IMR-90 (cell line): ENCODE data around the gene ARFIP1. TPM values are rescaled to one million over a fixed set of nuclear protein-coding genes. Genes with fewer than 3 reads are reported as not detected.

Experiments
- ATAC-seq: fragments of 200-7000 bp; cut with Tn5 transposase; 2 replicates; pipeline ENCODE4 v1.9.1; 2020; ENCODE audit warnings: low read depth, mild to moderate bottlenecking, moderate library complexity
- BruUV-seq: library from RNA; stranded (reverse); fragments of 400-500 nt; replicated peaks from 2 replicates; lab custom pipeline; 2021; lab: Mats Ljungman, UMichigan
- CTCF ChIA-PET: fragments of 300-600 bp; formaldehyde crosslinking; extraction: SDS; loops from one replicate; lab custom pipeline; 2021; ENCODE audit warnings: antibody characterized with exemption; lab: Yijun Ruan, JAX
- POLR2A ChIA-PET: fragments of 300-600 bp; sonication (Branson Sonifier 250); formaldehyde crosslinking; loops from one replicate; lab custom pipeline; 2022; ENCODE audit warnings: antibody characterized with exemption; ENCODE audit not compliant: unreplicated experiment; lab: Charles Lee
- DNase-seq: peaks from one replicate; pipeline ENCODE4 v3.0.0; 2013
- H2AFZ ChIP-seq: replicated peaks from 2 replicates; pipeline ENCODE3; 2013; ENCODE audit warnings: low read length, mild to moderate bottlenecking; ENCODE audit not compliant: poor library complexity
- H2AK5ac ChIP-seq: 2 replicates; pipeline ENCODE4 v1.6.1; 2013; ENCODE audit warnings: low read depth, low read length, inconsistent platforms
- H2AK9ac ChIP-seq: replicated peaks from 2 replicates; pipeline ENCODE3; 2013; ENCODE audit warnings: mild to moderate bottlenecking, low read depth, low read length, moderate library complexity; ENCODE audit not compliant: poor library complexity
- H2BK120ac ChIP-seq: 2 replicates; pipeline ENCODE4 v1.6.1; 2013; ENCODE audit warnings: low read depth, low read length, inconsistent platforms
- H2BK15ac ChIP-seq: 3 replicates; pipeline ENCODE4 v1.6.1; 2013; ENCODE audit warnings: low read depth, low read length, inconsistent platforms
- H2BK20ac ChIP-seq: 2 replicates; pipeline ENCODE4 v1.6.1; 2013; ENCODE audit warnings: low read depth, mild to moderate bottlenecking, inconsistent platforms, low read length, moderate library complexity
- H2BK5ac ChIP-seq: 2 replicates; pipeline ENCODE4 v1.6.1; 2013; ENCODE audit warnings: mild to moderate bottlenecking, low read depth, low read length, inconsistent platforms; ENCODE audit not compliant: poor library complexity, severe bottlenecking
- H3K14ac ChIP-seq: replicated peaks from 2 replicates; pipeline ENCODE4 v1.6.1; 2013; ENCODE audit warnings: low read depth, low read length, inconsistent platforms
- H3K18ac ChIP-seq: 2 replicates; pipeline ENCODE4 v1.6.1; 2013; ENCODE audit warnings: low read depth, low read length, control low read depth
- H3K23ac ChIP-seq: 2 replicates; pipeline ENCODE4 v1.6.1; 2013; ENCODE audit warnings: low read depth, low read length, inconsistent platforms
- H3K27ac ChIP-seq: 2 replicates; pipeline ENCODE4 v1.5.1; 2013; ENCODE audit warnings: mild to moderate bottlenecking, control low read depth, low read length; ENCODE audit not compliant: insufficient read depth
- H3K27me3 ChIP-seq: 2 replicates; pipeline ENCODE4 v1.6.1; 2013; ENCODE audit warnings: low read length; ENCODE audit not compliant: control insufficient read depth, insufficient read depth
- H3K36me3 ChIP-seq: 2 replicates; pipeline ENCODE4 v1.6.1; 2013; ENCODE audit warnings: low read length, mixed read lengths; ENCODE audit not compliant: control insufficient read depth, insufficient read depth
- H3K4ac ChIP-seq: 2 replicates; pipeline ENCODE4 v1.6.1; 2013; ENCODE audit warnings: low read depth, low read length, inconsistent platforms
- H3K4me1 ChIP-seq: 2 replicates; pipeline ENCODE4 v1.6.1; 2013; ENCODE audit warnings: low read length, mixed read lengths; ENCODE audit not compliant: control insufficient read depth, insufficient read depth
- H3K4me2 ChIP-seq: 2 replicates; pipeline ENCODE4 v1.6.1; 2013; ENCODE audit warnings: low read depth, mild to moderate bottlenecking, control low read depth, low read length, moderate library complexity
- H3K4me3 ChIP-seq: 2 replicates; pipeline ENCODE4 v1.5.1; 2013; ENCODE audit warnings: low read depth, mild to moderate bottlenecking, control low read depth, low read length, moderate library complexity; ENCODE audit not compliant: insufficient read depth
- H3K56ac ChIP-seq: 2 replicates; pipeline ENCODE4 v1.6.1; 2013; ENCODE audit warnings: low read length, inconsistent platforms; ENCODE audit not compliant: insufficient read depth; ENCODE audit errors: extremely low read depth
- H3K79me1 ChIP-seq, 2 experiments: 2 replicates each; pipeline ENCODE4 v1.6.1; 2013; ENCODE audit warnings: low read length in 2 of 2, inconsistent platforms in 1 of 2, low read depth in 1 of 2
- H3K9ac ChIP-seq: 2 replicates; pipeline ENCODE4 v1.6.1; 2013; ENCODE audit warnings: low read depth, low read length, control low read depth
- H3K9me1 ChIP-seq: 2 replicates; pipeline ENCODE4 v1.6.1; 2013; ENCODE audit warnings: low read length, inconsistent platforms; ENCODE audit not compliant: insufficient read depth
- H3K9me3 ChIP-seq: 2 replicates; pipeline ENCODE4 v1.6.1; 2013; ENCODE audit warnings: low read length; ENCODE audit not compliant: control insufficient read depth, insufficient read depth
- H4K20me1 ChIP-seq: 2 replicates; pipeline ENCODE4 v1.6.1; 2013; ENCODE audit warnings: low read length, inconsistent platforms; ENCODE audit not compliant: insufficient read depth
- H4K5ac ChIP-seq: 2 replicates; pipeline ENCODE4 v1.6.1; 2013; ENCODE audit warnings: mild to moderate bottlenecking, low read depth, low read length, control low read depth
- H4K8ac ChIP-seq, 2 experiments: 2 replicates each; pipeline ENCODE4 v1.6.1; 2013; ENCODE audit warnings: low read depth in 2 of 2, low read length in 2 of 2, control low read depth in 1 of 2, inconsistent platforms in 1 of 2
- H4K91ac ChIP-seq: 2 replicates; pipeline ENCODE4 v1.6.1; 2013; ENCODE audit warnings: low read depth, low read length, inconsistent platforms; ENCODE audit not compliant: insufficient read depth
- BHLHE40 ChIP-seq: fragments of 150-350 bp; IDR thresholded peaks from 2 replicates; pipeline ENCODE4 v1.6.1; 2016; ENCODE audit warnings: mild to moderate bottlenecking, low read depth, low read length
- CHD1 ChIP-seq: IDR thresholded peaks from 2 replicates; pipeline ENCODE4 v1.6.1; 2012; ENCODE audit warnings: low read depth, low read length, improper control_type of control experiment
- FOS ChIP-seq: fragments of 150-350 bp; IDR thresholded peaks from 2 replicates; pipeline ENCODE4 v1.6.1; 2016; ENCODE audit warnings: low read depth, low read length
- MAFK ChIP-seq: IDR thresholded peaks from 2 replicates; pipeline ENCODE4 v1.6.1; 2012; ENCODE audit warnings: low read depth, low read length, improper control_type of control experiment
- MXI1 ChIP-seq: IDR thresholded peaks from 2 replicates; pipeline ENCODE4 v1.6.1; 2012; ENCODE audit warnings: low read depth, mild to moderate bottlenecking, low read length, moderate library complexity, borderline replicate concordance
- NFE2L2 ChIP-seq: fragments of 150-350 bp; IDR thresholded peaks from 2 replicates; pipeline ENCODE4 v1.6.1; 2016; ENCODE audit warnings: low read depth, mild to moderate bottlenecking, low read length
- POLR2A ChIP-seq: IDR thresholded peaks from 2 replicates; pipeline ENCODE4 v1.6.1; 2012; ENCODE audit warnings: mild to moderate bottlenecking, low read depth, low read length
- RFX5 ChIP-seq: IDR thresholded peaks from 2 replicates; pipeline ENCODE4 v1.8.0; 2012; ENCODE audit warnings: low read depth, mild to moderate bottlenecking, low read length, moderate library complexity
- SMC3 ChIP-seq: fragments of 150-350 bp; IDR thresholded peaks from 2 replicates; pipeline ENCODE4 v1.6.1; 2016; ENCODE audit warnings: low read depth, mild to moderate bottlenecking, antibody characterized with exemption, low read length, moderate library complexity
- WGBS, 2 experiments: methylation state at CpG; one replicate each; pipeline versions ENCODE4 v1.1.5 to v1.1.7; 2013; ENCODE audit warnings: missing lambda C conversion rate in 2 of 2; ENCODE audit not compliant: insufficient read length in 1 of 2; ENCODE audit errors: extremely low coverage in 2 of 2; 5-methylcytosine and 5-hydroxymethylcytosine counted together
- dilution Hi-C: fragments of 300-500 bp; cut with HindIII; formaldehyde crosslinking; loops from one replicate; pipeline ENCODE4 v1.14.3; 2018; ENCODE audit warnings: low sequenced_read_pairs; ENCODE audit not compliant: unreplicated experiment
- in situ Hi-C: fragments of 300-500 bp; cut with MboI; formaldehyde crosslinking; loops from 3 replicates; pipeline ENCODE4 v1.14.3; 2019; ENCODE audit warnings: low sequenced_read_pairs, inconsistent platforms, mixed read lengths
- intact Hi-C: fragments of 100-400 bp; cut with micrococcal nuclease; formaldehyde crosslinking; loops from 2 replicates; pipeline ENCODE4 v1.10.0; 2022
- polyA plus RNA-seq, 3 experiments: library from polyadenylated mRNA; depleted of rRNA; stranded (reverse); fragments of >200 nt; gene quantifications; 2 replicates each; pipeline ENCODE4 v1.2.3, GENCODE V29; 2012; ENCODE audit warnings: low replicate concordance in 1 of 3
- total RNA-seq: library from RNA; depleted of rRNA; stranded (reverse); fragments of >200 nt; gene quantifications from 2 replicates; pipeline ENCODE4 v1.2.3, GENCODE V29; 2012
- TF ChIP-seq, protein P1 (sequence below): conservative IDR thresholded peaks from 2 replicates; pipeline ENCODE4 v1.5.1; 2012; ENCODE audit warnings: mild to moderate bottlenecking, low read depth, low read length, improper control_type of control experiment
- TF ChIP-seq, protein P2 (sequence below): fragments of 150-350 bp; IDR thresholded peaks from 2 replicates; pipeline ENCODE4 v1.6.1; 2017; ENCODE audit warnings: mild to moderate bottlenecking, antibody characterized with exemption, low read length, low read depth

Gene ARFIP1
- total and polyA plus RNA-seq, 2 of the 4 experiments (the other 2 are of a cell fraction): 12.7 to 30.5 TPM

DNA sequence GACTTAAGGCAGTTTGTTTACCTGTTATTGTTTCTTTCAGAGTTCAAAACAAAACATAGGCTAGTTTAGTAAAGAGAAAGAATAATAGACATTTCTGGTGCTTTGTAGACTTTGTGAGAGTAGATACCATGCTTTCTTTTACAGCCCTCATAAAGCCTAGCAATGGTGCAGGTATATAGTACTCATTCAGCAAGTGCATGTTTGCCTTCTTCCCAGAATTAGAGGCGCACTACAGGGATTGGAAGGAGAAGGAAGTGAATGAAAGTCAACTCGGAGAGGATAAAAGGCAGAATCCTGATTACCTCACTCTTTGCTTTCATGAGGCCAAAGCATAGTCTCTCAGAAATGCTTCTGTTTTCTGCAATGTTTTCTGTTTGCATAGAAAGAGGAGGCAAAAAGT, 113.2 kb downstream of the ARFIP1 start:
- Histone ChIP-seq H3K9me3 (no peaks in the 10 kb centered on the region), H3K4me2 (no peak overlapping the region), H4K8ac (no peak overlapping the region), H3K23ac (no peak overlapping the region), H3K79me1 (no peaks in the 10 kb centered on the region; a peak in 2 of 4 replicates), H2BK120ac (no peak overlapping the region), H2AK5ac (no peak overlapping the region), H4K20me1 (no peaks in the 10 kb centered on the region), H3K4me3 (no peak overlapping the region), H4K5ac (no peak overlapping the region), H2AFZ (no peak overlapping the region), H3K56ac (no peak overlapping the region), H3K18ac (no peak overlapping the region), H3K9me1 (peaks cover 13% of the 10 kb centered on the region), H3K27ac (no peak overlapping the region), H2BK20ac (no peak overlapping the region), H2BK15ac (no peak overlapping the region), H2BK5ac (no peak overlapping the region), H3K27me3 (no peaks in the 10 kb centered on the region), H3K9ac (no peak overlapping the region), H4K91ac (no peak overlapping the region), H3K36me3 (peaks cover 7% of the 10 kb centered on the region; the same call in 1 of the 2 replicates), H3K4me1 (peaks cover 3% of the 10 kb centered on the region; the same call in 1 of the 2 replicates), H2AK9ac (no peak overlapping the region), H3K14ac (no peak overlapping the region), H3K4ac (no peak overlapping the region)
- no peak for TF ChIP-seq BHLHE40
- TF ChIP-seq, protein P1, sequence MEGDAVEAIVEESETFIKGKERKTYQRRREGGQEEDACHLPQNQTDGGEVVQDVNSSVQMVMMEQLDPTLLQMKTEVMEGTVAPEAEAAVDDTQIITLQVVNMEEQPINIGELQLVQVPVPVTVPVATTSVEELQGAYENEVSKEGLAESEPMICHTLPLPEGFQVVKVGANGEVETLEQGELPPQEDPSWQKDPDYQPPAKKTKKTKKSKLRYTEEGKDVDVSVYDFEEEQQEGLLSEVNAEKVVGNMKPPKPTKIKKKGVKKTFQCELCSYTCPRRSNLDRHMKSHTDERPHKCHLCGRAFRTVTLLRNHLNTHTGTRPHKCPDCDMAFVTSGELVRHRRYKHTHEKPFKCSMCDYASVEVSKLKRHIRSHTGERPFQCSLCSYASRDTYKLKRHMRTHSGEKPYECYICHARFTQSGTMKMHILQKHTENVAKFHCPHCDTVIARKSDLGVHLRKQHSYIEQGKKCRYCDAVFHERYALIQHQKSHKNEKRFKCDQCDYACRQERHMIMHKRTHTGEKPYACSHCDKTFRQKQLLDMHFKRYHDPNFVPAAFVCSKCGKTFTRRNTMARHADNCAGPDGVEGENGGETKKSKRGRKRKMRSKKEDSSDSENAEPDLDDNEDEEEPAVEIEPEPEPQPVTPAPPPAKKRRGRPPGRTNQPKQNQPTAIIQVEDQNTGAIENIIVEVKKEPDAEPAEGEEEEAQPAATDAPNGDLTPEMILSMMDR: no peak
- no peak for TF ChIP-seq MXI1
- TF ChIP-seq, protein P2, sequence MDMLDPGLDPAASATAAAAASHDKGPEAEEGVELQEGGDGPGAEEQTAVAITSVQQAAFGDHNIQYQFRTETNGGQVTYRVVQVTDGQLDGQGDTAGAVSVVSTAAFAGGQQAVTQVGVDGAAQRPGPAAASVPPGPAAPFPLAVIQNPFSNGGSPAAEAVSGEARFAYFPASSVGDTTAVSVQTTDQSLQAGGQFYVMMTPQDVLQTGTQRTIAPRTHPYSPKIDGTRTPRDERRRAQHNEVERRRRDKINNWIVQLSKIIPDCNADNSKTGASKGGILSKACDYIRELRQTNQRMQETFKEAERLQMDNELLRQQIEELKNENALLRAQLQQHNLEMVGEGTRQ: no peak
- TF ChIP-seq POLR2A: no peak
- no peak for TF ChIP-seq CHD1
- no peak for TF ChIP-seq FOS
- TF ChIP-seq MAFK: no peak
- TF ChIP-seq RFX5: no peak
- no peak for TF ChIP-seq SMC3
- TF ChIP-seq NFE2L2: no peak
- DNase-seq (no peak), ATAC-seq (no peak)
- in situ Hi-C loops: no loop called here
- dilution Hi-C loops: no loop called here
- ChIA-PET CTCF (interaction anchor here (1.0 to 1.2 kb wide), 2 partner anchors 11 to 235 kb away, joined by 3 read pairs; no protein-coding TSS in a partner anchor), POLR2A (no interaction called here)
- WGBS, 2 experiments: no CpG with 5 or more reads among the region's 2 CpGs
- intact Hi-C loops: no loop called here
- BruUV-seq: no TSS peak
